Endothelial cell (in vitro differentiated cells): ENCODE measurements around the gene PLCL2. TPM values are rescaled to one million over a fixed set of nuclear protein-coding genes. Genes with fewer than 3 reads are reported as not detected.

Source experiments
- DNase-seq: peaks from one replicate; pipeline ENCODE4 v3.0.0; 2021; ENCODE audit warnings: low spot score
- H3K27ac Mint-ChIP-seq: one replicate; pipeline ENCODE4 v1.8.0; 2021; ENCODE audit warnings: mixed read lengths, inconsistent platforms; ENCODE audit not compliant: unreplicated experiment
- H3K27me3 Mint-ChIP-seq: one replicate; pipeline ENCODE4 v1.8.0; 2021; ENCODE audit warnings: mild to moderate bottlenecking, moderate library complexity, mixed read lengths, inconsistent platforms; ENCODE audit not compliant: unreplicated experiment
- H3K36me3 Mint-ChIP-seq: one replicate; pipeline ENCODE4 v1.8.0; 2021; ENCODE audit warnings: mild to moderate bottlenecking, low read depth, mixed read lengths, inconsistent platforms; ENCODE audit not compliant: unreplicated experiment
- H3K4me1 Mint-ChIP-seq: one replicate; pipeline ENCODE4 v1.8.0; 2021; ENCODE audit warnings: mild to moderate bottlenecking, mixed read lengths, inconsistent platforms; ENCODE audit not compliant: unreplicated experiment
- H3K4me3 Mint-ChIP-seq: one replicate; pipeline ENCODE4 v1.8.0; 2021; ENCODE audit warnings: mild to moderate bottlenecking, mixed read lengths, inconsistent platforms; ENCODE audit not compliant: unreplicated experiment
- H3K9me3 Mint-ChIP-seq: one replicate; pipeline ENCODE4 v1.8.0; 2021; ENCODE audit warnings: mixed read lengths, inconsistent platforms; ENCODE audit not compliant: unreplicated experiment
- total RNA-seq: library from RNA; stranded (reverse); fragmentation: NEBNext Ultra II Directional; extraction: Animal tissue kit (Norgen Biotek cat#: 25700); gene quantifications from one replicate; pipeline ENCODE4 v1.2.1, GENCODE V29; 2021; ENCODE audit not compliant: unreplicated experiment
- TF ChIP-seq, protein P1 (sequence below): fragments of 200-600 bp; sonication (generic); IDR thresholded peaks from one replicate; pipeline ENCODE4 v1.5.0; 2021; ENCODE audit warnings: antibody characterized with exemption; ENCODE audit not compliant: unreplicated experiment

PLCL2 gene
- total RNA-seq, 1 donor from 2014 or later = 18.8 TPM

DNA sequence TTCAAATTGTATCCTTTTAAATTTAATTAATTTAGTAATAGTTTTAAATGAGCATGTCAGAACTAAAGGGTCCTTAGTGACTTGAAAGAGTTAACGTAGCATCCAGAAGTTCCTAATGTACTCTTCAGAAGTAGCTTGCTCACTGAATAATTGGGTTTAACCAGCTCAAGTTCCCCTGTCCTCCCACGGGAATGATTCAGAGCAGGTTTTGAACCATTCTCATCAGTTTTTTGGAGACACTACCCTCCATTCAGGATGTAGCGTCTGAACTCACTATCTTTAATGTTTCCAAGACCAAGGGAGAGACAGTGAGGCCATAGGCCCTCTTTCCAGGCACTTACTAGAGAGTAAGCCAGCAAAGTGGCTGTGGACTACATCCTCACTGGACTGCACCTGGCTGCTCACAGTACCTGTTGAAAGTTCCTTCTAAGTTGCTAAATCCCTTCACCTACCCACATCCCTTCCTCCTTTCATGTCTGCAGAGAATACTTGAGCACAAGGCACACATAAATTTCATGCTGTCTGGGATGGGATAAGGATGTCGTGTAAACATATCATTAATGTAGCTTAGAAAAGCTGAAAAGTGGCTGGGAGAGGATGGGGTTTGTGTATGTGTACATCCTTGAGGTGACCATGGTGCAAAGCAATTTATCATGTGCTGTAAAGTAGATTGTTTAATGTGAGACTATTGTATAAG is 146.3 kb downstream of the PLCL2 start:
- TF ChIP-seq, protein P1, sequence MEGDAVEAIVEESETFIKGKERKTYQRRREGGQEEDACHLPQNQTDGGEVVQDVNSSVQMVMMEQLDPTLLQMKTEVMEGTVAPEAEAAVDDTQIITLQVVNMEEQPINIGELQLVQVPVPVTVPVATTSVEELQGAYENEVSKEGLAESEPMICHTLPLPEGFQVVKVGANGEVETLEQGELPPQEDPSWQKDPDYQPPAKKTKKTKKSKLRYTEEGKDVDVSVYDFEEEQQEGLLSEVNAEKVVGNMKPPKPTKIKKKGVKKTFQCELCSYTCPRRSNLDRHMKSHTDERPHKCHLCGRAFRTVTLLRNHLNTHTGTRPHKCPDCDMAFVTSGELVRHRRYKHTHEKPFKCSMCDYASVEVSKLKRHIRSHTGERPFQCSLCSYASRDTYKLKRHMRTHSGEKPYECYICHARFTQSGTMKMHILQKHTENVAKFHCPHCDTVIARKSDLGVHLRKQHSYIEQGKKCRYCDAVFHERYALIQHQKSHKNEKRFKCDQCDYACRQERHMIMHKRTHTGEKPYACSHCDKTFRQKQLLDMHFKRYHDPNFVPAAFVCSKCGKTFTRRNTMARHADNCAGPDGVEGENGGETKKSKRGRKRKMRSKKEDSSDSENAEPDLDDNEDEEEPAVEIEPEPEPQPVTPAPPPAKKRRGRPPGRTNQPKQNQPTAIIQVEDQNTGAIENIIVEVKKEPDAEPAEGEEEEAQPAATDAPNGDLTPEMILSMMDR = no peak
- no peaks in the 10 kb centered on the region for H3K9me3 Mint-ChIP-seq
- H3K4me1 Mint-ChIP-seq = peaks cover 7% of the 10 kb centered on the region
- H3K27me3 Mint-ChIP-seq = no peaks in the 10 kb centered on the region
- H3K4me3 Mint-ChIP-seq = no peak overlapping the region
- no peaks in the 10 kb centered on the region for H3K36me3 Mint-ChIP-seq
- H3K27ac Mint-ChIP-seq = no peak overlapping the region
- no peak for DNase-seq

DNA sequence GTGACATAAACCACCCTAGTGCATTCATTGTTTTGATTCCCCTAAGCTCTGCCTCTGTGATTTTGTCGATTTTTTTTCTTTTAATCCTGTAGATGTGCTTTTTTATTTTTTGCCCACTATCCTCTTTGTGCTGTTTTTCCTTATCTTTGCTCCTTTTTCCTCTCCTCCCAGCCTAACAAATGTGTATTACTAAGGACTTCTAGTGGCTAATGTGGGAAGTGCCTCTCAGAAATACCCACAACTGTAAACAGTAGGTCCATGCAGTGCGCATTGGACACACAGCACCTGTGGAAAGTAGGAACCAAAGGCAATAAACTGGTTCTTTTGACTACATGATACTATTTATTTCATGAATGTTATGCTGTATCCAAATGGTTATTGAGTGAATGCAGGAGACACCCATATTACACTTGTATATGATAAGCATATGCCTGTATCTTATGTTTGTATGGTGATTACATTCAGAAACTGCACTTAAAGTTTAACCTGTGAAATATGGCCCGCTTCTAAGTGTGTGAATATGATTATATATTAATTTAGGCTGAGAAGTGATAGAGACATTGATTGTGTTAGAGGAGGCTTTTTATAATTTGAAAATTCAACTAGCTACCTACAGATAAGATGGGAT is 147.8 kb downstream of the PLCL2 start:
- Mint-ChIP-seq H3K4me1 (peaks cover 5% of the 10 kb centered on the region), H3K4me3 (no peak overlapping the region), H3K27me3 (no peaks in the 10 kb centered on the region), H3K27ac (no peak overlapping the region), H3K36me3 (no peaks in the 10 kb centered on the region), H3K9me3 (no peaks in the 10 kb centered on the region)
- DNase-seq = peak; percentile 11
- TF ChIP-seq, protein P1 = peak; percentile 54

- no peak for DNase-seq
- Mint-ChIP-seq H3K4me1 (peaks cover 3% of the 10 kb centered on the region), H3K27ac (no peak overlapping the region), H3K9me3 (no peaks in the 10 kb centered on the region), H3K36me3 (no peaks in the 10 kb centered on the region), H3K4me3 (no peak overlapping the region), H3K27me3 (no peaks in the 10 kb centered on the region)
- TF ChIP-seq, protein P1 = no peak
Measured at GRCh38 chr3:17033516-17034168, 148.9 kb downstream of the PLCL2 start.

- TF ChIP-seq, protein P1 = no peak
- Mint-ChIP-seq H3K36me3 (no peaks in the 10 kb centered on the region), H3K27me3 (no peaks in the 10 kb centered on the region), H3K4me1 (peaks cover 3% of the 10 kb centered on the region), H3K4me3 (no peak overlapping the region), H3K9me3 (no peaks in the 10 kb centered on the region), H3K27ac (no peak overlapping the region)
- no peak for DNase-seq
Measured at GRCh38 chr3:17035033-17035432, 150.3 kb downstream of the PLCL2 start.

- TF ChIP-seq, protein P1 = no peak
- no peaks in the 10 kb centered on the region for H3K27me3 Mint-ChIP-seq
Measured at GRCh38 chr3:17035966-17036365, 151.2 kb downstream of the PLCL2 start.

More at GRCh38 chr3:17035966-17036365, 151.2 kb downstream of the PLCL2 start:
- DNase-seq = no peak
- no peaks in the 10 kb centered on the region for H3K9me3 Mint-ChIP-seq
- no peak overlapping the region for H3K27ac Mint-ChIP-seq
- no peaks in the 10 kb centered on the region for H3K36me3 Mint-ChIP-seq
- no peak overlapping the region for H3K4me3 Mint-ChIP-seq
- peaks cover 3% of the 10 kb centered on the region for H3K4me1 Mint-ChIP-seq
